ENCODE measurements around the gene FCHSD1. TPM values are rescaled to one million over a fixed set of nuclear protein-coding genes. Genes with fewer than 3 reads are reported as not detected.

Gene FCHSD1
- total RNA-seq, 1 donor from 2014 or later: 40.6 TPM

GRCh38 chr5:141696431-141696830 lies 45.2 kb upstream of the FCHSD1 start:
- no peaks in the 10 kb centered on the region for H4K20me1 ChIP-seq (ENCODE audit: insufficient read depth, low read length)
- no peak overlapping the region for H3K4me3 Mint-ChIP-seq (ENCODE audit: unreplicated experiment)
- no peak overlapping the region for H3K9ac ChIP-seq (ENCODE audit: low read length)
- H3K36me3 ChIP-seq (ENCODE audit: insufficient read depth, low read length): no peaks in the 10 kb centered on the region
- peaks cover 59% of the 10 kb centered on the region for H3K27me3 Mint-ChIP-seq (ENCODE audit: low read depth, unreplicated experiment)
- FAIRE-seq (no peak), DNase-seq (ENCODE audit: low read depth) (no peak)
- H3K4me1 ChIP-seq (ENCODE audit: insufficient read depth, low read length): peaks cover 18% of the 10 kb centered on the region
- no peaks in the 10 kb centered on the region for H3K79me2 ChIP-seq (ENCODE audit: insufficient read depth, low read length)
- TF ChIP-seq EZH2 (IDR thresholded peaks at IDR 0.05; ENCODE audit: insufficient read depth, low read length): no peak
- no peak for TF ChIP-seq CTCF (IDR thresholded peaks at IDR 0.05; ENCODE audit: insufficient read depth, low read depth, low read length)
- no peak overlapping the region for H3K4me2 ChIP-seq (ENCODE audit: low read length)
- no peaks in the 10 kb centered on the region for H3K9me3 Mint-ChIP-seq (ENCODE audit: unreplicated experiment)
- no peaks in the 10 kb centered on the region for H3K36me3 Mint-ChIP-seq (ENCODE audit: low read depth, unreplicated experiment)
- no peak overlapping the region for H3K27ac Mint-ChIP-seq (ENCODE audit: unreplicated experiment)
- H3K27me3 ChIP-seq (ENCODE audit: insufficient read depth, low read length): peaks cover 35% of the 10 kb centered on the region
- H3K4me1 Mint-ChIP-seq (ENCODE audit: low read depth, unreplicated experiment): peaks cover 13% of the 10 kb centered on the region
- H3K27ac ChIP-seq (ENCODE audit: low read depth, low read length): no peak overlapping the region
- no peak overlapping the region for H3K4me3 ChIP-seq (ENCODE audit: insufficient read depth, low read depth, low read length)
- H2AFZ ChIP-seq (ENCODE audit: low read depth, low read length): no peak overlapping the region
- no peaks in the 10 kb centered on the region for H3K9me3 ChIP-seq (ENCODE audit: insufficient read depth, low read depth, low read length)

GRCh38 chr5:141695627-141696215 lies 44.5 kb upstream of the FCHSD1 start:
- peaks cover 18% of the 10 kb centered on the region for H3K4me1 ChIP-seq (ENCODE audit: insufficient read depth, low read length)
- no peaks in the 10 kb centered on the region for H3K9me3 ChIP-seq (ENCODE audit: insufficient read depth, low read depth, low read length)
- H3K4me3 ChIP-seq (ENCODE audit: insufficient read depth, low read depth, low read length): no peak overlapping the region
- no peak overlapping the region for H2AFZ ChIP-seq (ENCODE audit: low read depth, low read length)
- Mint-ChIP-seq H3K27ac (ENCODE audit: unreplicated experiment) (no peak overlapping the region), H3K4me1 (ENCODE audit: low read depth, unreplicated experiment) (peaks cover 13% of the 10 kb centered on the region), H3K27me3 (ENCODE audit: low read depth, unreplicated experiment) (peaks cover 60% of the 10 kb centered on the region), H3K9me3 (ENCODE audit: unreplicated experiment) (no peaks in the 10 kb centered on the region), H3K36me3 (ENCODE audit: low read depth, unreplicated experiment) (no peaks in the 10 kb centered on the region), H3K4me3 (ENCODE audit: unreplicated experiment) (no peak overlapping the region)
- H3K4me2 ChIP-seq (ENCODE audit: low read length): no peak overlapping the region
- peaks cover 34% of the 10 kb centered on the region for H3K27me3 ChIP-seq (ENCODE audit: insufficient read depth, low read length)
- H3K9ac ChIP-seq (ENCODE audit: low read length): no peak overlapping the region
- H4K20me1 ChIP-seq (ENCODE audit: insufficient read depth, low read length): no peaks in the 10 kb centered on the region
- H3K36me3 ChIP-seq (ENCODE audit: insufficient read depth, low read length): no peaks in the 10 kb centered on the region
- FAIRE-seq (no peak), DNase-seq (ENCODE audit: low read depth) (peak; percentile 23)
- H3K27ac ChIP-seq (ENCODE audit: low read depth, low read length): no peak overlapping the region
- no peaks in the 10 kb centered on the region for H3K79me2 ChIP-seq (ENCODE audit: insufficient read depth, low read length)
- TF ChIP-seq EZH2 (IDR thresholded peaks at IDR 0.05; ENCODE audit: insufficient read depth, low read length) (no peak), CTCF (IDR thresholded peaks at IDR 0.05; ENCODE audit: insufficient read depth, low read depth, low read length) (no peak)

GRCh38 chr5:141694479-141694878 lies 43.3 kb upstream of the FCHSD1 start:
- no peak for FAIRE-seq
- Histone ChIP-seq H4K20me1 (ENCODE audit: insufficient read depth, low read length) (no peaks in the 10 kb centered on the region), H3K9ac (ENCODE audit: low read length) (no peak overlapping the region), H3K9me3 (ENCODE audit: insufficient read depth, low read depth, low read length) (no peaks in the 10 kb centered on the region), H3K4me1 (ENCODE audit: insufficient read depth, low read length) (peaks cover 18% of the 10 kb centered on the region), H2AFZ (ENCODE audit: low read depth, low read length) (no peak overlapping the region), H3K4me2 (ENCODE audit: low read length) (no peak overlapping the region), H3K79me2 (ENCODE audit: insufficient read depth, low read length) (no peaks in the 10 kb centered on the region), H3K36me3 (ENCODE audit: insufficient read depth, low read length) (no peaks in the 10 kb centered on the region), H3K4me3 (ENCODE audit: insufficient read depth, low read depth, low read length) (no peak overlapping the region), H3K27ac (ENCODE audit: low read depth, low read length) (no peak overlapping the region), H3K27me3 (ENCODE audit: insufficient read depth, low read length) (peaks cover 32% of the 10 kb centered on the region)
- H3K4me1 Mint-ChIP-seq (ENCODE audit: low read depth, unreplicated experiment): peaks cover 13% of the 10 kb centered on the region
- no peak overlapping the region for H3K4me3 Mint-ChIP-seq (ENCODE audit: unreplicated experiment)
- H3K9me3 Mint-ChIP-seq (ENCODE audit: unreplicated experiment): no peaks in the 10 kb centered on the region
- no peak for TF ChIP-seq CTCF (IDR thresholded peaks at IDR 0.05; ENCODE audit: insufficient read depth, low read depth, low read length)
- TF ChIP-seq EZH2 (IDR thresholded peaks at IDR 0.05; ENCODE audit: insufficient read depth, low read length): no peak
- peaks cover 61% of the 10 kb centered on the region for H3K27me3 Mint-ChIP-seq (ENCODE audit: low read depth, unreplicated experiment)
- H3K27ac Mint-ChIP-seq (ENCODE audit: unreplicated experiment): no peak overlapping the region
- DNase-seq (ENCODE audit: low read depth): no peak
- H3K36me3 Mint-ChIP-seq (ENCODE audit: low read depth, unreplicated experiment): no peaks in the 10 kb centered on the region
